H1 (cell line): Measurements from ENCODE around the gene RELN.

Source experiments
- BACH1 ChIP-seq: IDR thresholded peaks from 2 replicates; pipeline ENCODE4 v1.6.1; 2012; ENCODE audit warnings: low read length, improper control_type of control experiment
- CEBPB ChIP-seq: IDR thresholded peaks from 2 replicates; pipeline ENCODE4 v1.6.1; 2012; ENCODE audit warnings: low read depth, low read length
- CTCF ChIP-seq, 3 experiments: IDR thresholded peaks; 1 replicate in 2 of 3; 2 replicates in 1 of 3; pipeline versions ENCODE4 v1.5.1 to v1.6.1; 2011; ENCODE audit warnings: low read length in 3 of 3, mild to moderate bottlenecking in 3 of 3, inconsistent platforms in 2 of 3, low read depth in 1 of 3, moderate library complexity in 1 of 3; ENCODE audit not compliant: insufficient read depth in 1 of 3; ENCODE audit errors: control extremely low read depth in 1 of 3
- EZH2 ChIP-seq: fragments of 200-600 bp; sonication (generic); IDR thresholded peaks from 2 replicates; pipeline ENCODE4 v1.7.1; 2012; ENCODE audit warnings: low read depth, mild to moderate bottlenecking, moderate library complexity, low read length, inconsistent platforms; ENCODE audit not compliant: severe bottlenecking
- POLR2A ChIP-seq, 2 experiments: IDR thresholded peaks; 1 replicate in 1 of 2; 2 replicates in 1 of 2; pipeline ENCODE4 v1.6.1; 2011; ENCODE audit warnings: low read depth in 2 of 2, low read length in 2 of 2, mild to moderate bottlenecking in 2 of 2; ENCODE audit errors: control extremely low read depth in 1 of 2
- POLR2AphosphoS5 ChIP-seq: IDR thresholded peaks from 2 replicates; pipeline ENCODE4 v1.6.1; 2011; ENCODE audit warnings: low read depth, low read length
- RAD21 ChIP-seq, 2 experiments: IDR thresholded peaks in 1 of 2; conservative IDR thresholded peaks in 1 of 2; 2 replicates each; pipeline ENCODE4 v1.6.1; 2011; ENCODE audit warnings: low read depth in 2 of 2, low read length in 2 of 2, improper control_type of control experiment in 1 of 2, inconsistent platforms in 1 of 2, mild to moderate bottlenecking in 1 of 2, moderate library complexity in 1 of 2
- SIN3A ChIP-seq, 2 experiments: IDR thresholded peaks in 1 of 2; conservative IDR thresholded peaks in 1 of 2; 2 replicates each; pipeline ENCODE4 v1.6.1; 2011 to 2012; ENCODE audit warnings: low read length in 2 of 2, improper control_type of control experiment in 1 of 2, low read depth in 1 of 2, mild to moderate bottlenecking in 1 of 2
- SUZ12 ChIP-seq: fragments of 200-600 bp; sonication (generic); IDR thresholded peaks from 2 replicates; pipeline ENCODE4 v1.6.1; 2012; ENCODE audit warnings: mild to moderate bottlenecking, inconsistent platforms, low read length, moderate library complexity, mixed read lengths
- TAF1 ChIP-seq: IDR thresholded peaks from 2 replicates; pipeline ENCODE4 v1.6.1; 2011; ENCODE audit warnings: mild to moderate bottlenecking, low read depth, low read length

- TF ChIP-seq TAF1 (no peak), SUZ12 (no peak), CEBPB (no peak), CTCF (IDR thresholded peaks at IDR 0.05; ENCODE audit: control extremely low read depth in 1 of 3, insufficient read depth in 1 of 3, low read depth in 1 of 3, low read length in 3 of 3) (no peak), EZH2 (no peak), BACH1 (no peak), POLR2AphosphoS5 (no peak), SIN3A (conservative IDR thresholded peaks at IDR 0.05 in 1 of 2, IDR thresholded peaks at IDR 0.05 in 1 of 2; ENCODE audit: low read depth in 1 of 2, low read length in 2 of 2) (no peak), POLR2A (IDR thresholded peaks at IDR 0.05; ENCODE audit: control extremely low read depth in 1 of 2, low read depth in 2 of 2, low read length in 2 of 2) (no peak), RAD21 (IDR thresholded peaks at IDR 0.05 in 1 of 2, conservative IDR thresholded peaks at IDR 0.05 in 1 of 2; ENCODE audit: low read depth in 2 of 2, low read length in 2 of 2) (no peak)
Observed at GRCh38 chr7:103521937-103522336, 467.5 kb downstream of the RELN start.
